Measurements from ENCODE around the gene CHN1.

DNA sequence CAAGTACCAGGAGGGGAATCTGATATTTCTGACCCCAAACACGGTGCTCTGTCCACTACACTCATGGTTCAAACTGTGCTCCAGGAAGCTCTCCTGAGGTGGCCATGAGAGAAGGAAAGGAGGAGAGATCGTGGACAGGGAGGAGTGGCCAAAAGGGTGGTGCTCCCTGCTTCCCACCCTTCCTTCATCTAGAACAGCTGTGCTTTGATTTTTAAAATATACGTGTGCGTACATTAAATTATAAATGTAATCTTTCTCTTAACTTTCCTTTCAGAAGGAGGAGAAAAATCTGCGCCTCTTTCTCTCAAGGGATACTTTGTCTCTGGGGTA lies 232.7 kb downstream of the CHN1 start:
- TF ChIP-seq, protein P1, sequence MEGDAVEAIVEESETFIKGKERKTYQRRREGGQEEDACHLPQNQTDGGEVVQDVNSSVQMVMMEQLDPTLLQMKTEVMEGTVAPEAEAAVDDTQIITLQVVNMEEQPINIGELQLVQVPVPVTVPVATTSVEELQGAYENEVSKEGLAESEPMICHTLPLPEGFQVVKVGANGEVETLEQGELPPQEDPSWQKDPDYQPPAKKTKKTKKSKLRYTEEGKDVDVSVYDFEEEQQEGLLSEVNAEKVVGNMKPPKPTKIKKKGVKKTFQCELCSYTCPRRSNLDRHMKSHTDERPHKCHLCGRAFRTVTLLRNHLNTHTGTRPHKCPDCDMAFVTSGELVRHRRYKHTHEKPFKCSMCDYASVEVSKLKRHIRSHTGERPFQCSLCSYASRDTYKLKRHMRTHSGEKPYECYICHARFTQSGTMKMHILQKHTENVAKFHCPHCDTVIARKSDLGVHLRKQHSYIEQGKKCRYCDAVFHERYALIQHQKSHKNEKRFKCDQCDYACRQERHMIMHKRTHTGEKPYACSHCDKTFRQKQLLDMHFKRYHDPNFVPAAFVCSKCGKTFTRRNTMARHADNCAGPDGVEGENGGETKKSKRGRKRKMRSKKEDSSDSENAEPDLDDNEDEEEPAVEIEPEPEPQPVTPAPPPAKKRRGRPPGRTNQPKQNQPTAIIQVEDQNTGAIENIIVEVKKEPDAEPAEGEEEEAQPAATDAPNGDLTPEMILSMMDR (IDR thresholded peaks at IDR 0.05): no peak
- TF ChIP-seq ZFX (IDR thresholded peaks at IDR 0.05; ENCODE audit: borderline replicate concordance): no peak

Measured in 22Rv1 (cell line).